Natural killer cell (primary cell): Measurements from ENCODE around the gene NSMCE1. TPM values are rescaled to one million over a fixed set of nuclear protein-coding genes. Genes with fewer than 3 reads are reported as not detected.

ENCODE experiments used
- ATAC-seq, 3 donors: fragments of 150-1000 bp in 2 of 3; fragments of 200-7000 bp in 1 of 3; cut with Tn5 transposase; 1 replicate in 1 of 3; 2 replicates in 2 of 3; pipeline ENCODE4 v1.10.0; 2021; ENCODE audit warnings: mild to moderate bottlenecking in 2 of 3, moderate library complexity in 2 of 3
- DNase-seq, 2 donors: peaks; one replicate each; pipeline versions ENCODE4 v3.0.0 to v3.0.0-alpha.2; 2013 to 2021; ENCODE audit warnings: mixed read lengths in 1 of 2
- H3K27ac ChIP-seq: one replicate; pipeline ENCODE4 v1.5.1; 2013; ENCODE audit warnings: mild to moderate bottlenecking, low read length
- H3K27me3 ChIP-seq: one replicate; pipeline ENCODE4 v1.6.1; 2013; ENCODE audit warnings: low read length; ENCODE audit not compliant: control insufficient read depth, insufficient read depth
- H3K36me3 ChIP-seq: one replicate; pipeline ENCODE4 v1.6.1; 2013; ENCODE audit warnings: low read length; ENCODE audit not compliant: control insufficient read depth, insufficient read depth
- H3K4me1 ChIP-seq: one replicate; pipeline ENCODE4 v1.6.1; 2013; ENCODE audit warnings: low read length; ENCODE audit not compliant: control insufficient read depth, insufficient read depth
- H3K4me3 ChIP-seq: one replicate; pipeline ENCODE4 v1.5.1; 2013; ENCODE audit warnings: low read length
- H3K9me3 ChIP-seq: one replicate; pipeline ENCODE4 v1.6.1; 2013; ENCODE audit warnings: low read length; ENCODE audit not compliant: control insufficient read depth, insufficient read depth
- H3K27ac Mint-ChIP-seq, 2 donors: one replicate each; pipeline ENCODE4 v1.8.0; 2022; ENCODE audit warnings: mild to moderate bottlenecking in 2 of 2, mixed read lengths in 2 of 2, moderate library complexity in 1 of 2
- H3K27me3 Mint-ChIP-seq, 2 donors: one replicate each; pipeline ENCODE4 v1.8.0; 2022; ENCODE audit warnings: low read depth in 2 of 2, mixed read lengths in 2 of 2
- H3K36me3 Mint-ChIP-seq: one replicate; pipeline ENCODE4 v1.8.0; 2022; ENCODE audit warnings: mixed read lengths
- H3K4me1 Mint-ChIP-seq, 2 donors: one replicate each; pipeline ENCODE4 v1.8.0; 2022; ENCODE audit warnings: mixed read lengths in 2 of 2
- H3K4me3 Mint-ChIP-seq: one replicate; pipeline ENCODE4 v1.8.0; 2022; ENCODE audit warnings: mild to moderate bottlenecking, moderate library complexity, mixed read lengths
- H3K9me3 Mint-ChIP-seq, 2 donors: one replicate each; pipeline ENCODE4 v1.8.0; 2022; ENCODE audit warnings: mixed read lengths in 2 of 2
- WGBS: methylation state at CpG from one replicate; pipeline ENCODE4 v1.1.7; 2013; ENCODE audit warnings: missing lambda C conversion rate; ENCODE audit not compliant: insufficient coverage; 5-methylcytosine and 5-hydroxymethylcytosine counted together
- intact Hi-C: fragments of 100-400 bp; cut with micrococcal nuclease; formaldehyde crosslinking; loops from one replicate; pipeline ENCODE4 v1.14.2; 2022
- total RNA-seq, 4 donors: library from RNA; stranded (reverse); fragments of 120-200 nt in 1 of 4; gene quantifications; one replicate each; pipeline versions ENCODE4 v1.2.3 to v1.2.4, GENCODE V29; 2013 to 2022
- TF ChIP-seq, protein P1 (sequence below): fragments of 200-600 bp; IDR thresholded peaks from one replicate; pipeline ENCODE4 v1.8.0; 2022; ENCODE audit warnings: antibody characterized with exemption

NSMCE1 gene
- total RNA-seq, 3 donors from 2014 or later (not counting 1 experiment from before 2014, with no cell fraction given), result 29.4 to 42.7 (median 37.7) TPM

GRCh38 chr16:27217256-27217655, 51.3 kb downstream of the NSMCE1 start:
- ATAC-seq (no peak), DNase-seq (no peak)
- no peaks in the 10 kb centered on the region for H3K27me3 Mint-ChIP-seq
- WGBS, result 95% methylated on average over 10 of the region's 10 CpGs
- H3K4me3 ChIP-seq, result no peak overlapping the region
- peaks cover 28% of the 10 kb centered on the region for H3K36me3 ChIP-seq
- no peaks in the 10 kb centered on the region for H3K4me1 ChIP-seq
- no peaks in the 10 kb centered on the region for H3K9me3 Mint-ChIP-seq
- intact Hi-C loops, result no loop called here
- no peaks in the 10 kb centered on the region for H3K36me3 Mint-ChIP-seq
- no peaks in the 10 kb centered on the region for H3K27me3 ChIP-seq
- no peak overlapping the region for H3K27ac Mint-ChIP-seq
- TF ChIP-seq, protein P1, sequence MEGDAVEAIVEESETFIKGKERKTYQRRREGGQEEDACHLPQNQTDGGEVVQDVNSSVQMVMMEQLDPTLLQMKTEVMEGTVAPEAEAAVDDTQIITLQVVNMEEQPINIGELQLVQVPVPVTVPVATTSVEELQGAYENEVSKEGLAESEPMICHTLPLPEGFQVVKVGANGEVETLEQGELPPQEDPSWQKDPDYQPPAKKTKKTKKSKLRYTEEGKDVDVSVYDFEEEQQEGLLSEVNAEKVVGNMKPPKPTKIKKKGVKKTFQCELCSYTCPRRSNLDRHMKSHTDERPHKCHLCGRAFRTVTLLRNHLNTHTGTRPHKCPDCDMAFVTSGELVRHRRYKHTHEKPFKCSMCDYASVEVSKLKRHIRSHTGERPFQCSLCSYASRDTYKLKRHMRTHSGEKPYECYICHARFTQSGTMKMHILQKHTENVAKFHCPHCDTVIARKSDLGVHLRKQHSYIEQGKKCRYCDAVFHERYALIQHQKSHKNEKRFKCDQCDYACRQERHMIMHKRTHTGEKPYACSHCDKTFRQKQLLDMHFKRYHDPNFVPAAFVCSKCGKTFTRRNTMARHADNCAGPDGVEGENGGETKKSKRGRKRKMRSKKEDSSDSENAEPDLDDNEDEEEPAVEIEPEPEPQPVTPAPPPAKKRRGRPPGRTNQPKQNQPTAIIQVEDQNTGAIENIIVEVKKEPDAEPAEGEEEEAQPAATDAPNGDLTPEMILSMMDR, result no peak
- no peak overlapping the region for H3K27ac ChIP-seq
- H3K4me1 Mint-ChIP-seq, result no peaks in the 10 kb centered on the region
- no peak overlapping the region for H3K4me3 Mint-ChIP-seq
- H3K9me3 ChIP-seq, result no peaks in the 10 kb centered on the region

DNA sequence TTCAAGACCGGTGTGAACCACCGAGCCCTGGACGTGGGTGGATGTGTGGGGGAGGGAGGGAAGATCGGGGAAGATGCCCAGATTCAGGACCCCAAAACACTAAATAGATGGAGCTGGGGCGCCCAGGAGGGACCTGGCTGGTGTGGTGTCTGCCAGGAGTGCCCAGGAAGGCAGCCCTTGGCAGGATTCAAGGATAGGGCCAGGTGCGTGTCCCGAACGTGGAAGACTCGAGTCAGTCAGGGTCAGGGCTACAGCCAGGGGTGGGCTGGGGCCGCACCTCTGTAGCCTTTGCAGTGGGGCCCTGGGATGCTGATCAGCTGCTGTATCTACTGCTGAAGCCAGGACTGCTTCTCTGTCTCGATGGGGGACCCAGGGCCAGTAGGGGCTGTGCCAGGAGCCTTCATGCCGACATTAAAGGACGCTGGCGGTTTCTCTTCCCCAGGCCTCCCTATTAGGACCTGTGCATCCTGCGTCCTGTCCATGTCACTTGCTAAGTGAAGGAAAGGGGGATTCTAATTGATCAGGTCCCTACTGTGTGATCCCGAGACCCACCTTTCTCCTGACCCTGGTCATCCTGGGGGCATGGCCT, 52.2 kb downstream of the NSMCE1 start:
- H3K9me3 ChIP-seq, result no peaks in the 10 kb centered on the region
- peaks cover under 1% of the 10 kb centered on the region for H3K4me1 ChIP-seq
- no peak for ATAC-seq
- H3K27me3 ChIP-seq, result no peaks in the 10 kb centered on the region
- H3K27ac Mint-ChIP-seq, result no peak overlapping the region
- H3K4me1 Mint-ChIP-seq, result no peaks in the 10 kb centered on the region
- H3K36me3 Mint-ChIP-seq, result no peaks in the 10 kb centered on the region
- no peak overlapping the region for H3K4me3 Mint-ChIP-seq
- no peaks in the 10 kb centered on the region for H3K9me3 Mint-ChIP-seq
- TF ChIP-seq, protein P1, result no peak
- H3K36me3 ChIP-seq, result peaks cover 28% of the 10 kb centered on the region
- no peak for DNase-seq
- H3K27me3 Mint-ChIP-seq, result no peaks in the 10 kb centered on the region
- no peak overlapping the region for H3K4me3 ChIP-seq
- intact Hi-C loops, result no loop called here
- 95% methylated on average over 16 of the region's 16 CpGs for WGBS
- H3K27ac ChIP-seq, result no peak overlapping the region

GRCh38 chr16:27215660-27216059, 52.9 kb downstream of the NSMCE1 start:
- Mint-ChIP-seq H3K36me3 (no peaks in the 10 kb centered on the region), H3K27me3 (no peaks in the 10 kb centered on the region)

More at GRCh38 chr16:27215660-27216059, 52.9 kb downstream of the NSMCE1 start:
- Histone ChIP-seq H3K9me3 (no peaks in the 10 kb centered on the region), H3K27ac (no peak overlapping the region), H3K27me3 (no peaks in the 10 kb centered on the region), H3K4me1 (peaks cover 8% of the 10 kb centered on the region), H3K4me3 (no peak overlapping the region), H3K36me3 (peaks cover 28% of the 10 kb centered on the region)
- Mint-ChIP-seq H3K4me1 (peaks cover 5 to 6% of the 10 kb centered on the region in 2 donors), H3K9me3 (no peaks in the 10 kb centered on the region), H3K27ac (no peak overlapping the region), H3K4me3 (no peak overlapping the region)
- DNase-seq (no peak), ATAC-seq (no peak)
- TF ChIP-seq, protein P1, result no peak
- intact Hi-C loops, result no loop called here
- 94% methylated on average over 5 of the region's 7 CpGs for WGBS
